HL-60 (cell line): ENCODE measurements around the gene SLC41A3.

Source experiments
- CTCF ChIP-seq: IDR thresholded peaks from one replicate; pipeline ENCODE4 v1.5.1; 2011; ENCODE audit warnings: low read length, control low read depth, inconsistent platforms; ENCODE audit not compliant: insufficient read depth
- POLR2AphosphoS5 ChIP-seq: IDR thresholded peaks from 2 replicates; pipeline ENCODE4 v1.6.1; 2012; ENCODE audit warnings: low read depth

DNA sequence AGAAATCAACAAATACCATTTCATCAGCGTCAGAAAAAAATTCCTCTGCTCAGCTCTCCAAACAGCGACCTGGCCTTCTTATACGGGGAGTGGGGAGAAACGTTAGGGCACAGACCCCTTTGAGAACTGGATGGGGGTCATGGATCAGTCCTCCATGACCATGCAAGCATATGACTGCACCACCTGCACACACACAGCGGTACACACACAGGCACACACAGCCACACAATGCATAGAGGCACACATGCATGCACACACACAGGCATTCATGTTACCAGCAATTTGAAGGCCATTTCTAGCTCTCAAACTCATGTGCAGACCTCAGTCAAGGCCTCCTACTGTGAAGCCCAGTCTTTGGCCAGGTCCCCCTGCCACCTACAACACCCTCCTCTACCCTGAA is 50.2 kb downstream of the SLC41A3 start:
- TF ChIP-seq CTCF (no peak), POLR2AphosphoS5 (no peak)
